ENCODE measurements around the gene NUTM1. TPM values are rescaled to one million over a fixed set of nuclear protein-coding genes. Genes with fewer than 3 reads are reported as not detected.
A peak's percentile ranks its signal among the peaks of the same experiment; 100 is the strongest.

NUTM1 gene
- total RNA-seq, 3 donors from 2014 or later (not counting 1 experiment from before 2014, with no cell fraction given), result not detected

DNA sequence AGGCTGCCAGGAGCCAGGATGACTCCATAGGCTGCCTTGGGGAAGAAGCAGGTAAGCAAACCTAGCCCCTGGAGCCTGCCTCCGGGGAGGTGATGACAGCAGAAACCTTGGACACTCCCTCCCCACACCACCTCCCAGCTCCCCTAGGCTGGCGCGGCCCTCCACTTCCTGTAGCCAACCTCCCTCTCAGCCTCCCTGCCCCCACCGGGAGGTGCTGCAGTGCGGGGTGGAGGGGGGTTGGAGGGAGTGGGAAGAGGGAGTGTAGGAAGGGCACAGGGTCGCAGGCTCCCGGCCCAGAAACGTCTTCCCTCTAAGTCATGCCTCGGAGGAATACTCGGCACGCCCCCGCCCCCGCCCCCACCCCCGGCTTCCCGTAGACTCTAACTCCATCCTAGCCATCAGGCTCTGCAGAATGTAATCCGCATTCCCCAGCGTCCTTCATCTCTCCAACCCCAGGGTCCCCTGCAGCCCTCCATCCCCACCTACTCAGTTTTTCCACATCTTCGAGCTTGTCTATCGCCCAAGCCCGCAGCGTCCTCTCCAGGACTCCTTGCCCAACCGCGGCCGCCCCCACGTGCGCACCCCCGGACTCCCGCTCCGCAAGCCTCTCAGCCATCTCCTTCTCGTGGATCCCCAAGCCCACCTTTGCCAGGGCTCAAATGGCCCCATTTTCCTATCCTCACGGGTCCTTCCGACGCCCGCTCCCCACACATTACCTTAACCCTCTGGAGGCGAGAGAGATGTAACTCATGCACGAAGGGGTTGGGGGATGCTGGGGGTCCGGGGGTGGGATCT, 23.4 kb downstream of the NUTM1 start:
- no peaks in the 10 kb centered on the region for H3K9me3 Mint-ChIP-seq
- Histone ChIP-seq H3K27me3 (ENCODE audit: control insufficient read depth, insufficient read depth, low read length) (no peaks in the 10 kb centered on the region), H3K36me3 (ENCODE audit: control insufficient read depth, insufficient read depth, low read length) (peaks cover under 1% of the 10 kb centered on the region), H3K27ac (ENCODE audit: low read length) (no peak overlapping the region), H3K9me3 (ENCODE audit: control insufficient read depth, insufficient read depth, low read length) (no peaks in the 10 kb centered on the region), H3K4me3 (ENCODE audit: low read length) (peak overlapping the region; percentile 78), H3K4me1 (ENCODE audit: control insufficient read depth, insufficient read depth, low read length) (peaks cover 37% of the 10 kb centered on the region)
- intact Hi-C loops (cut with micrococcal nuclease), result loop anchor here (1.0 to 2.0 kb wide), 5 partner anchors 23 to 304 kb away; partner anchors contain the start of genes EMC7, NOP10 and NUTM1
- WGBS (ENCODE audit: insufficient coverage), result 0% methylated on average over 33 of the region's 37 CpGs
- ATAC-seq (peak in 1 of 3 donors; percentile 0), DNase-seq (peak; percentile 22 to 65)
- H3K36me3 Mint-ChIP-seq, result no peaks in the 10 kb centered on the region
- no peak for TF ChIP-seq CTCF (IDR thresholded peaks at IDR 0.05)
- H3K4me1 Mint-ChIP-seq, result peaks cover 23 to 35% of the 10 kb centered on the region in 2 donors
- peak overlapping the region; percentile 34 to 91 for H3K27ac Mint-ChIP-seq
- H3K27me3 Mint-ChIP-seq (ENCODE audit: low read depth in 2 of 2), result no peaks in the 10 kb centered on the region
- peak overlapping the region; percentile 98 for H3K4me3 Mint-ChIP-seq

GRCh38 chr15:34367101-34368081, 24.3 kb downstream of the NUTM1 start, which contains the start of gene LPCAT4:
Gene LPCAT4, minus strand, starts transcription at chr15:34367196. Its CDS starts 96 bp downstream, at chr15:34367100.
- Histone ChIP-seq H3K9me3 (ENCODE audit: control insufficient read depth, insufficient read depth, low read length) (no peaks in the 10 kb centered on the region), H3K27ac (ENCODE audit: low read length) (peak within 1 kb of the TSS; percentile 86), H3K27me3 (ENCODE audit: control insufficient read depth, insufficient read depth, low read length) (no peaks in the 10 kb centered on the region), H3K4me3 (ENCODE audit: low read length) (peak within 1 kb of the TSS; percentile 95), H3K4me1 (ENCODE audit: control insufficient read depth, insufficient read depth, low read length) (peaks cover 37% of the 10 kb centered on the region), H3K36me3 (ENCODE audit: control insufficient read depth, insufficient read depth, low read length) (no peaks in the 10 kb centered on the region)
- Mint-ChIP-seq H3K4me1 (peaks cover 23 to 35% of the 10 kb centered on the region in 2 donors), H3K36me3 (no peaks in the 10 kb centered on the region), H3K27me3 (ENCODE audit: low read depth in 2 of 2) (no peaks in the 10 kb centered on the region), H3K4me3 (peak within 1 kb of the TSS; percentile 98), H3K9me3 (no peaks in the 10 kb centered on the region), H3K27ac (peak within 1 kb of the TSS; percentile 88 to 91)
- intact Hi-C loops (cut with micrococcal nuclease), result loop anchor here (1.0 to 2.0 kb wide), 5 partner anchors 24 to 305 kb away; partner anchors contain the start of genes EMC7, NOP10 and NUTM1
- TF ChIP-seq CTCF (IDR thresholded peaks at IDR 0.05), result peak; percentile 99
- ATAC-seq, result peak; percentile 88 to 96 (median 92)
- peak; percentile 83 to 95 for DNase-seq
- WGBS (ENCODE audit: insufficient coverage), result under 1% methylated on average over 80 of the region's 80 CpGs

DNA sequence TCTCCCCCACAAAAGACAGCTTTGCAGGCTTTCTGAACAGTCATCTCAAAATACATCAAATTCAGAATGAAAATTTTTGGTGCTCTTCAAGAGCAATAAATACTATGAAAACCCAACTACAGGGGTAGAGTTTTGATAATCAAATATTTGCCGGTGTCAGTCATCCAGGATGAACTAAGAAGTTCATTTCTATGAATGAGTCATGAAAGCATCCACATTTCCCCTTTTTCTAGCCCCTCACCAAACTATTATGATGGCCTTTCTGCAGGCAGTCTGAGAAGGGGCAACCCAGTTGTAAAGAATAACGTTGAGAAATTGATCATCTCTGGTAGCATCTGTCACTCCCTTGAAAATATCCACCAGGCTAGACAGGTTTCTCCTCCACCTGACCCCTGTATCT, 27.0 kb downstream of the NUTM1 start:
- no peak overlapping the region for H3K27ac Mint-ChIP-seq
- Histone ChIP-seq H3K4me1 (ENCODE audit: control insufficient read depth, insufficient read depth, low read length) (peaks cover 30% of the 10 kb centered on the region), H3K27ac (ENCODE audit: low read length) (no peak overlapping the region), H3K27me3 (ENCODE audit: control insufficient read depth, insufficient read depth, low read length) (no peaks in the 10 kb centered on the region), H3K9me3 (ENCODE audit: control insufficient read depth, insufficient read depth, low read length) (no peaks in the 10 kb centered on the region), H3K36me3 (ENCODE audit: control insufficient read depth, insufficient read depth, low read length) (no peaks in the 10 kb centered on the region), H3K4me3 (ENCODE audit: low read length) (no peak overlapping the region)
- peak overlapping the region; percentile 28 for H3K4me3 Mint-ChIP-seq
- H3K27me3 Mint-ChIP-seq (ENCODE audit: low read depth in 2 of 2), result no peaks in the 10 kb centered on the region
- H3K4me1 Mint-ChIP-seq, result peaks cover 23 to 30% of the 10 kb centered on the region in 2 donors
- H3K36me3 Mint-ChIP-seq, result no peaks in the 10 kb centered on the region
- DNase-seq (no peak), ATAC-seq (no peak)
- intact Hi-C loops (cut with micrococcal nuclease), result no loop called here
- no peaks in the 10 kb centered on the region for H3K9me3 Mint-ChIP-seq
- WGBS (ENCODE audit: insufficient coverage), result 73% methylated on average over 2 of the region's 2 CpGs
- TF ChIP-seq CTCF (IDR thresholded peaks at IDR 0.05), result no peak
